Smooth muscle cell (in vitro differentiated cells): ENCODE measurements around the gene SEL1L. TPM values are rescaled to one million over a fixed set of nuclear protein-coding genes. Genes with fewer than 3 reads are reported as not detected.

Experiments used
- DNase-seq: peaks from one replicate; lab custom pipeline; 2025; ENCODE audit not compliant: unreplicated experiment; lab: John Stamatoyannopoulos, UW
- H2AFZ ChIP-seq: fragments of 200-600 bp; sonication (generic); 2 replicates; pipeline ENCODE4 v1.6.0; 2016; ENCODE audit warnings: antibody characterized with exemption, low read depth, mild to moderate bottlenecking
- H3F3A ChIP-seq: fragments of 200-600 bp; sonication (generic); 2 replicates; pipeline ENCODE4 v1.6.0; 2017; ENCODE audit warnings: antibody characterized with exemption, low read depth
- H3K27ac ChIP-seq: fragments of 200-600 bp; sonication (generic); 2 replicates; pipeline ENCODE4 v1.5.1; 2016; ENCODE audit warnings: low read depth, mild to moderate bottlenecking
- H3K27me3 ChIP-seq: fragments of 200-600 bp; sonication (generic); 2 replicates; pipeline ENCODE4 v1.6.1; 2016; ENCODE audit warnings: low read depth, mild to moderate bottlenecking
- H3K36me3 ChIP-seq: fragments of 200-600 bp; sonication (generic); 2 replicates; pipeline ENCODE4 v1.5.1; 2016; ENCODE audit warnings: low read depth
- H3K4me1 ChIP-seq: fragments of 200-600 bp; sonication (generic); 2 replicates; pipeline ENCODE4 v1.5.1; 2016; ENCODE audit warnings: low read depth
- H3K4me2 ChIP-seq: fragments of 200-600 bp; sonication (generic); 2 replicates; pipeline ENCODE4 v1.6.0; 2016; ENCODE audit warnings: mild to moderate bottlenecking
- H3K4me3 ChIP-seq: fragments of 200-600 bp; sonication (generic); 2 replicates; pipeline ENCODE4 v1.5.1; 2016; ENCODE audit warnings: mild to moderate bottlenecking
- H3K79me2 ChIP-seq: fragments of 200-600 bp; sonication (generic); 2 replicates; pipeline ENCODE4 v1.6.0; 2016; ENCODE audit warnings: low read depth, mild to moderate bottlenecking
- H3K9ac ChIP-seq: fragments of 200-600 bp; sonication (generic); 2 replicates; pipeline ENCODE4 v1.6.0; 2016; ENCODE audit warnings: low read depth
- H3K9me3 ChIP-seq: fragments of 200-600 bp; sonication (generic); replicated peaks from 2 replicates; pipeline ENCODE4 v1.5.1; 2016; ENCODE audit warnings: low read depth
- H4K20me1 ChIP-seq: fragments of 200-600 bp; sonication (generic); 2 replicates; pipeline ENCODE4 v1.6.0; 2016; ENCODE audit warnings: low read depth
- CTCF ChIP-seq: fragments of 200-600 bp; sonication (generic); IDR thresholded peaks from 2 replicates; pipeline ENCODE4 v1.5.1; 2017; ENCODE audit warnings: borderline replicate concordance, mild to moderate bottlenecking, antibody characterized with exemption; ENCODE audit not compliant: insufficient read depth, poor library complexity, severe bottlenecking
- WGBS: methylation state at CpG from one replicate; pipeline ENCODE4 v1.1.7; 2016; ENCODE audit warnings: low lambda C conversion rate; 5-methylcytosine and 5-hydroxymethylcytosine counted together
- polyA plus RNA-seq: library from polyadenylated mRNA; unstranded; fragments of >200 nt; fragmentation: Nextera tagmentation; extraction: Ambion mirVana; gene quantifications from 2 replicates; pipeline ENCODE4 v1.2.1, GENCODE V29; 2016
- total RNA-seq: library from RNA; depleted of rRNA; stranded (reverse); fragments of >200 nt; gene quantifications from 2 replicates; pipeline ENCODE4 v1.2.3, GENCODE V29; 2014

Gene SEL1L
- total and polyA plus RNA-seq, 2 experiments from 2014 or later: 36.8 to 78.8 TPM

- H3K9ac ChIP-seq: peak overlapping the region; percentile 7
- DNase-seq: no peak
- WGBS: 46% methylated on average over 6 of the region's 6 CpGs
Measured at GRCh38 chr14:81567302-81567701, 33.6 kb upstream of the SEL1L start.

GRCh38 chr14:81565441-81566290, 32.0 kb upstream of the SEL1L start:
- H3K27me3 ChIP-seq: no peaks in the 10 kb centered on the region
- no peak overlapping the region for H3K4me2 ChIP-seq
- H3K79me2 ChIP-seq: no peaks in the 10 kb centered on the region
- peak; percentile 66 for TF ChIP-seq CTCF
- no peaks in the 10 kb centered on the region for H4K20me1 ChIP-seq
- H3F3A ChIP-seq: no peaks in the 10 kb centered on the region
- no peaks in the 10 kb centered on the region for H3K9me3 ChIP-seq
- no peak overlapping the region for H3K9ac ChIP-seq
- no peak overlapping the region for H3K27ac ChIP-seq
- H3K4me3 ChIP-seq: no peak overlapping the region
- peaks cover 9% of the 10 kb centered on the region for H3K4me1 ChIP-seq
- 45% methylated on average over 7 of the region's 7 CpGs for WGBS
- no peak overlapping the region for H2AFZ ChIP-seq
- H3K36me3 ChIP-seq: no peaks in the 10 kb centered on the region
- DNase-seq: no peak

More at GRCh38 chr14:81567302-81567701, 33.6 kb upstream of the SEL1L start:
- H4K20me1 ChIP-seq: no peaks in the 10 kb centered on the region
- no peak overlapping the region for H3K4me2 ChIP-seq
- H3K4me1 ChIP-seq: peaks cover 9% of the 10 kb centered on the region
- no peak overlapping the region for H3K4me3 ChIP-seq
- H3K27me3 ChIP-seq: no peaks in the 10 kb centered on the region
- no peak overlapping the region for H2AFZ ChIP-seq
- no peaks in the 10 kb centered on the region for H3K36me3 ChIP-seq
- no peak for TF ChIP-seq CTCF
- H3K27ac ChIP-seq: no peak overlapping the region
- no peaks in the 10 kb centered on the region for H3K9me3 ChIP-seq
- H3F3A ChIP-seq: no peaks in the 10 kb centered on the region
- H3K79me2 ChIP-seq: no peaks in the 10 kb centered on the region

GRCh38 chr14:81562818-81563217, 29.2 kb upstream of the SEL1L start:
- Histone ChIP-seq H3K9me3 (no peaks in the 10 kb centered on the region), H3K9ac (peak overlapping the region; percentile 91), H3K27me3 (no peaks in the 10 kb centered on the region), H3K4me3 (no peak overlapping the region), H2AFZ (peak overlapping the region; percentile 83), H3K27ac (peak overlapping the region; percentile 94), H3K79me2 (no peaks in the 10 kb centered on the region), H3K4me2 (peak overlapping the region; percentile 78), H3K4me1 (peaks cover 9% of the 10 kb centered on the region), H3K36me3 (no peaks in the 10 kb centered on the region), H3F3A (no peaks in the 10 kb centered on the region), H4K20me1 (no peaks in the 10 kb centered on the region)
- TF ChIP-seq CTCF: no peak
- 13% methylated on average over 2 of the region's 2 CpGs for WGBS
- no peak for DNase-seq
